Measurements from ENCODE around the gene SBK3.
A peak's percentile ranks its signal among the peaks of the same experiment; 100 is the strongest.
"Not testable (repeated sequence)": the region's sequence is repeated elsewhere in the genome, so short reads cannot be mapped to it uniquely, and the experiment has no call there.

Gene SBK3

DNA sequence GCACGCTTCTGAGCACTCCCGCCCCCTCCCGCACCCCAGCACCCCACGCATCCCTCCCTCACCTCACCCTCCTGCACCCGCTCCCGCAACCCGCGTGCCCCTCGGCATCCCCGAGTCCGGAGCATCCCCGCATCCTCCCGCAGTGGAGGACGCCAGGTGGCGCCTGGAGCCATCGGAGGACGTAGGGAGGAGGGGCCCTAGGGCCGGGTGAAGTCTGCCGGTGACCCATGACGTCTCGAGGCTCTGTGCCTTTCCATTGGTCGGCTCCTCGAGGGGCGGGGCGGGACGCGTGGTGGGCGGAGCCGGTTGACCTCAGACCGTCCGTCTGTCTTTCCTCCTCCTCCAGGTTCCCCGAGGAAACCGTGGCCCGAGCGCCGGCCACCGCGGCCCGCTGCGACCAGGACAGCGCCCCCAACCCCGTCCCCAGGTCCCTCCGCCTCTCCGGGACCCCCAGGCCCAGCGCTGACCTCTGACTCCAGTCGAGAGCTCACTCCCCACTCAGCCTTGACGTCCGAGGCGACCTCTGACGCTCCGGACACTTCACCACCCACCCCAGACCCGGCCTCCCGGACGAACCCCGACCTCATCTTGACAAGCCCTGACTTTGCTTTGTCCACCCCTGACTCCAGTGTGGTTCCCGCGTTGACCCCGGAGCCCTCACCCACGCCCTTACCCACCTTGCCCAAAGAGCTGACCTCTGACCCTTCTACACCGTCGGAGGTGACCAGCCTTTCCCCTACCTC is 28.3 kb downstream of the SBK3 start:
- DNase-seq (ENCODE audit: low spot score), result peak; percentile 91

- no peak for DNase-seq (ENCODE audit: low spot score)
These were observed 37.2 kb downstream of the SBK3 start for GRCh38 chr19:55508120-55508519.

DNA sequence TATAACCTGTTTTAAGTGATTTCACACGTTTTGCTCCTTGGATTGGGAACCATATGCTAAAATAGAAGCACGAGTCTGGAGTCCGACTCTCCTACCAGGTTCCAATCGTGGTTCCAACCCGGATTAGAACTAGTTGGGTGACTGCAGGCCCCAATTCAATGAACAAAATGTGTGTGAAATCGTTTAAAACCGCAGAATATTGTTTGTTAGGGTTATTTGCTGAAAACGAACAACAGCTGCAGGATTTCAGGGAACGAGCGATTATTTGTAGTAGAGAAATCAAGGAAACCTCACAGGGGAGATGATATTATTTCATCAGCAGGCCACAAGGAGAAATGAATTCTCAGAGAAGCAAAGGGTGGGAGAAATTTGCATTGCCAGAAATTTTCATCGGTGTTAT is 40.4 kb downstream of the SBK3 start:
- no peak for DNase-seq (ENCODE audit: low spot score)

- no peak for DNase-seq (ENCODE audit: low spot score)
These were observed 41.1 kb downstream of the SBK3 start for GRCh38 chr19:55504252-55504603.

- DNase-seq (ENCODE audit: low spot score), result peak; percentile 91
These were observed 41.7 kb downstream of the SBK3 start for GRCh38 chr19:55503502-55504251.

DNA sequence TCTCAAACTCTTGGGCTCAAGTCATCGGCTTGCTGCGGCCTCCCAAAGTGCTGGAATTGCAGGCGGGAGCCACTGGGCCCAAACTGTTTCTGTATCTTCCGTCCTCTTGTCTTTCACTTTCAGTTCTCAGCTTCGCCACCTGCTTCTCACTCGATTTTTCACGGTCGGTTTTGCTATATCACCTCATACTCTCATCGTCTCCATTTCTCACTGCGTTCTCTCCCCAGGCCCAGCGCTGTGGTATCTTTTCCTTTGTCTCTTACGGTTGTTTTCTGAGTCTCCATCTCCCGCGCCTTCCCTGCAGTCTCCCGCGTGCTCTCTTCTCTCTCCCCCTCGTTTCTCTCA is 42.2 kb downstream of the SBK3 start:
- no peak for DNase-seq (ENCODE audit: low spot score)

DNA sequence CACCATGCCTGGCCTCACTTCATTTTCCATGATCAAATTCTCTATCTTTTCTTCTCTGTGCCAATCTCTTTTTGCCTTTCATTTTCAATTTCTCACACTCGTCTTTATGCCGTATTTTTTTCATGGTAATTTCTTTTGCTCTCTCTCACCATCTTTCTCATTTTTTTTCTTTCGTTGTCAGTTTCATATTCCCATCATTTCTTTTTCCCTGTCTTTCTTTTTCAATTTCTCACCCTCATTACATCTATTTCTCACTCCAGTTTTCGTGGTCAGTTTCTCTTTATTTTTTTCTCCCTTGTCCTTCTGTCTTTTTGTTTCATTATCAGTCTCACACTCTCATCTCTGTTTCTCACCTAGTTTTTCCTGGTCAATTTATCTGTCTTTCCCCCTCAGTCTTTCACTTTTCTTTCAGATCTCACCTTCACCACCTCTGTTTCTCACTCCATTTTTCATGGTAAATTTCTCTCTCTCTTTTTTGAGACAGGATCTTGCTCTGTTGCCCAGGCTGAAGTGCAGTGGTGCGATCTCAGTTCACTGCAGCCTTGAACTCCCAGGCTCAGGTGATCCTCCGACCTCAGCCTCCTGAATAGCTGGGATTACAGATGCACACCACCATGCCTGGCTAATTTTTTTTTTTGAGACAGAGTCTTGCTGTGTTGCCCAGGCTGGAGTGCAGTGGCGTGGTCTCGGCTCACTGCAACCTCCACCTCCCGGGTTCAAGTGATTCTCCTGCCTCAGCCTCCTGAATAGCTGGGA is 43.0 kb downstream of the SBK3 start:
- no peak for DNase-seq (ENCODE audit: low spot score)

GRCh38 chr19:55500368-55500952 is 44.9 kb downstream of the SBK3 start:
- no peak for DNase-seq (ENCODE audit: low spot score)

GRCh38 chr19:55498246-55498840 is 47.0 kb downstream of the SBK3 start:
- no peak for DNase-seq (ENCODE audit: low spot score)

DNA sequence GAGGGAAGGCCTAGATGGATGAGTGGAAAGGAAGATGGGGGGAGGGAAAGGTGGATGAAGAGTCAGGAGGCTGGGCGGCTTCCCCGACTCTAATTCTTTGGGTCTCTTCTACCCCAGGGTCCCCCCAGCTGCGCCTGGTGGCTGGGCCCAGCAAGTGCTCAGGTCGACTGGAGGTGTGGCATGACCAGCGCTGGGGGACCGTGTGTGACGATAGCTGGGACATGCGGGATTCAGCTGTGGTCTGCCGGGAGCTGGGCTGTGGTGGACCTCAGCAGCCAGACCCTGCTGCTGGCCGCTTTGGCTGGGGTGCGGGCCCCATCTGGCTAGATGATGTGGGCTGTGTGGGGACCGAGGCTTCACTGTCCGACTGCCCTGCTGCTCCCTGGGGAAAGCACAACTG is 47.6 kb downstream of the SBK3 start:
- no peak for DNase-seq (ENCODE audit: low spot score)

DNA sequence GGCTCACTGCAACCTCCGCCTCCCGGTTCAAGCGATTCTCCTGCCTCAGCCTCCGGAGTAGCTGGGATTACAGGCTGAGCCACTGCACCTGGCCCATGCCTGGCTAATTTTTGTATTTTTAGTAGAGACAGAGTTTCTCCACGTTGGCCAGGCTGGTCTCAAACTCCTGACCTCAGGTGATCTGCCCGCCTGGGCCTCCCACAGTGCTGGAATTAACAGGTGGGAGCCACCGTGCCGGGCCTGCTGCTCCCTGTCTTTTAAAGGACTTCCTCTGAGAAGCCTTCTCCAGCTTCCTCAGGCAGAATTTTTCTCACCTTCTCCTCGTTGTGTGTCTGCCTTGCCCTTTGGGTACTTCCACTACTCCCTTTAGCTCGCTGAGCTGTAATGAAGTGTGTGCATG is 48.5 kb downstream of the SBK3 start:
- DNase-seq (ENCODE audit: low spot score), result not testable (repeated sequence)

DNA sequence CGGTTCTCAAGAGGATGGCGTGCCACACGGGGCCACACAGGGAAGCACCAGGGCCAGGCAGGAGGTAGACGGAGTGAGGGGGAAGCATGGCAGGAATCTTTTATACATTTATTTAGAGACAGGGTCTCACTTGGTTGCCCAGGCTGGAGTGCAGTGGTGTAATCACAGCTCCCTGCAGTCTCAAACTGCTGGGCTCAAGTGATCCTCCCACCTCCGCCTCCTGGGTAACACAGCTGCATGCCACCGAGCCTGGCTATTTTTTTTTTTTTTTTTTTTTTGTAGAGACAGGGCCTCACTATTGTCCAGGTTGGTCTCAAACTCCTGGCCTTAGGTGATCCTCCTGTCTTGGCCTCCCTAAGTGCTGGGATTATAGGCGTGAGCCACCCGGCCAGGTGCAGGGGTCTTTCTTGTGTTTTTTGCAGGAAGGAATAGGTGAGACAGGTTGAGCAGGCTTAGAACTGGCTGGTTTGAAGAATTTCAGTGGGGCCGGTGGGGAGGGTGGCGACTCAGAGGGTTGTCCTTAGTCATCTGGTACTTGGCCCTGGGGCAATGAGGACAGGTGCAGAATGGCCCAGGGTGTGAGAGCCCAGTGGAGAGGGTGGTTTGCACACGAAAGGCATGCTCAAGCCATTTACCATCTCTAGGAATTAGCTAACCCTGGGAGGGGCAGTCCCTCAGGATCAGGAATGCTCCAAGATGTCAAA is 49.5 kb downstream of the SBK3 start:
- DNase-seq (ENCODE audit: low spot score), result no peak

DNA sequence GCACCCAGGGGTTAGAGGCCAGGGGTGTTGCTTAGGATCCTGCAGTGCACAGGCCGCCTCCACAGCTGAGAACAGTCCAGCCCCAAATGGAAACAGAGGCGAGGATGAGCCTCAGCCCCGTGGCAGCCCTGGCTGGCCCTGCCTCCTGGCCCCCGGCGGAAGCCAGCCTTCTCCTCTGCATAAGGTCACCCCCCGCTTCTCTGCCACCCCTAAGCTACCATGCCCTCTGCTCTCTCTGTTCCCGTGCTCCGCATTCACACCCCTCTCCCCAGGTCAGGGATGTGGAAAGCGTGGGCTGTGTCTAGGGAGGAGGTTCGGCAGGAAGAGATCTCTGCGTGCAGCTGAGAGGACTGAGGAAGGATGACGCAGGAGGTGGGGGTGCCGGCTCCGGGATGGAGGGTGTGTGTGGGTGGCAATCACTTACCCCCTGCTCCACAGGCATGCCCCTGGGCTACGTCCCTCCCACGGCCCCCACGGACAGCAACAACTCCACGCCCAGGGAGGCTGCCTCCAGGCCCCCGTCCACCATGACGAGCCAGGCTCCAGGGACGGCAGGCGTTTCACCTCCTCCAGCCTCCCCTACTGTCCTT is 51.1 kb downstream of the SBK3 start:
- DNase-seq (ENCODE audit: low spot score), result no peak

DNA sequence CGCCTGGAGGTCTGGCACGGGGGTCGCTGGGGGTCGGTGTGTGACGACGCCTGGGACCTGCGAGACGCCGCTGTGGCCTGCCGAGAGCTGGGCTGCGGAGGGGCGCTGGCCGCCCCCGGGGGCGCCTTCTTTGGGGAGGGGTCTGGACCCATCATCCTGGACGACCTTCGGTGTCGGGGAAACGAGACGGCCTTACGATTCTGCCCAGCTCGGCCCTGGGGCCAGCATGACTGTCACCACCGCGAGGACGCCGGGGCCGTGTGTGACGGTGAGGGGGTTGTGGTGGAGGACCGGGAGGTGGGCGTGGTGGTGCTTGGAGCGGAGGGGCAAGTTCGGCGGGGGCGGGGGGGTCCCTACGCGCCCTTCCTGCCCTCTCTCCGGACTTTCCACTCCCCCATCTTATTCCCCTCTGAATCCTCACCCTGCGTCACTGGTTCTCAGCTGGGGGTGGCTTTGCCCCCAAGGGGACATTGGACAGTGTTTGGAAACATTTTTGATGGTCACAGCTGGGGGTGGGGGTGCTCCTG is 51.6 kb downstream of the SBK3 start:
- DNase-seq (ENCODE audit: low spot score), result no peak

- DNase-seq (ENCODE audit: low spot score), result no peak
These were observed 52.2 kb downstream of the SBK3 start for GRCh38 chr19:55493052-55493644.

DNA sequence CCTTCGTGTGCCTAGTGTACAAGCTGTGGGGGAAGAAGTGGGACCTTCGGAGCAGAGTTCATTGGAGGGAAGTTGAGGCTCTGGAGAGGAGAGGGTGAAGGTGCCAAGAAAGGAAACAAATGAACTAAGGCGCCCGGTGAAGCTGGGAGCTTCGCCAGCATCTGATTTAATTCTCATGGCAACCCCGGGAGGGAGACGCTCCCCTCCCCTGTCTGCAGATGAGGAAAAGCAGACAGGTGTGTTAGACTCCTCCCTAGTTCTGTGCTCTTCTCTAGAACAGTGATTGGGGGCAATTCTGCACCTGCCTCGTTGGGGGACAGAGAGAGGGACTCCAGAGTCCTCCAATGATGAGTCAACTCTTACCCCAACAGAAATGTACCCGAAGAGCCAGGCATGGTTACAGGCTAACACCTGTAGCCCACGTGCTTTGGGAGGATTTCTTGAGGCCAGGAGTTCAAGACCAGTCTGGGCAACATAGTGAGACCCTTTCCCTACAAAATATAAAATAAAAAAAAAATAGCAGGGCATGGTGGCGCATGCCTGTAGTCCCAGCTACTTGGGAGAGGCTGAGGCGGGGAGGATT is 52.9 kb downstream of the SBK3 start:
- no peak for DNase-seq (ENCODE audit: low spot score)

DNA sequence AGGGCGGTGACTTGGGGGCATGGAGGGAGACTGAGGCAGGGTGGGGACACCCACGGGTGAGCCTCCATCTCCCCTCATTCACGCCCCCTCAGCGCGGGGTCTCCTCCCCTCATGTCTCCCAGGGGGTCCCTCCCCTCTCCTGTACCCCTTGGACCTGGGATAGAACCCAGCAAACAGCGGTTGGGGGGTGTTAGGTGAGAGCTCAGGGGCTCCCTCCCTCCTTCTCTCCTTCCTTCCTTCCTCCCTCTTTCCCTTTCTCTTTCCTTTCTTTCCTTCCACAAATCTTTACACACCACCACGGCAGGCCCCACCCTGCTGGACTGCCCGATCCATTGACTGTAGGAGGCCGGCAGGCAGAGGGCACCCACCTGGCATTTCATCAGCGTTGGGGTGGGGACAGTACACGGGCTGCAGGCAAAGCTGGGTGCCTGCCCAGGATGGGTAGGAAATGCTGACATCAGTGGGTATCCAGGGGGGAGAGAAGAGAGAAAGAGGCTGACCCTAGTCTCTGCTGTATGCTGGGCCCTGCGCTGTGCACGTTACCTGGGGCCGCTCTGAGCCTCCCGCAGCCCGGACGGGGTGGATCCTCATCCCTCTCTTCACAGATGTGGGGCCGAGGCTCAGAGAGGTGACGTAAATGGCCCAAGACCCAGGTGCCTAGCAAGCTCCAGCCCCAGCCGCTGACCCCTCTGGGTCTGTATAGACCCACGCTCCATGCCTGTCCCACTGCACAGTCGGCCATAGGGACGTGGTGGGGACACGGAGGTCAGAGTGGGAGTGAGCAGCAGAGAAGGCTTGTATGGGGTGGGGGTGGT is 53.6 kb downstream of the SBK3 start:
- no peak for DNase-seq (ENCODE audit: low spot score)

Measured in CD4-positive, alpha-beta T cell treated with Interleukin-2 at 100 ng/mL for 4 hours (primary cell).